ENCODE data around the gene NQO1. TPM values are rescaled to one million over a fixed set of nuclear protein-coding genes. Genes with fewer than 3 reads are reported as not detected.

NQO1 gene
- polyA plus RNA-seq, 4 donors, result 26.6 to 28.2 (median 27.7) TPM

GRCh38 chr16:69707920-69708683, 18.3 kb downstream of the NQO1 start:
- DNase-seq (ENCODE audit: low read depth in 4 of 4, low spot score in 3 of 4), result no peak

DNA sequence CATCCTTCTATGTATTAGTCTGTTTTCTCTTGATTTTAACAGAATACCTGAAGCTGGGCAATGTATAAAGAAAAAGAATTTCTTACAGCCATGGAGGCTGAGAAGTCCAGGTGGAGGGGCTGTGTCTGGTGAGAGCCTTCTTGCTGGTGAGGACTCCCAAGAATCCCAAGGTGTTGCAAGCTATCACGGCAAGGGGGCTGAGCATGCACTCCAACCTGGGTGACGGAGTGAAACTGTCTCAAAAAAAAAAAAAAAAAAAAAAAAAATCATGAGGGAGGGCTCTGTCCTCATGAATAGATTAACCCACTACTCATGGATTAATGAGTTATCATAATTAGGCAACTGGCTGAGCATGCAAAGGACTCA, 19.4 kb downstream of the NQO1 start:
- no peak for DNase-seq (ENCODE audit: low read depth in 4 of 4, low spot score in 3 of 4)

DNA sequence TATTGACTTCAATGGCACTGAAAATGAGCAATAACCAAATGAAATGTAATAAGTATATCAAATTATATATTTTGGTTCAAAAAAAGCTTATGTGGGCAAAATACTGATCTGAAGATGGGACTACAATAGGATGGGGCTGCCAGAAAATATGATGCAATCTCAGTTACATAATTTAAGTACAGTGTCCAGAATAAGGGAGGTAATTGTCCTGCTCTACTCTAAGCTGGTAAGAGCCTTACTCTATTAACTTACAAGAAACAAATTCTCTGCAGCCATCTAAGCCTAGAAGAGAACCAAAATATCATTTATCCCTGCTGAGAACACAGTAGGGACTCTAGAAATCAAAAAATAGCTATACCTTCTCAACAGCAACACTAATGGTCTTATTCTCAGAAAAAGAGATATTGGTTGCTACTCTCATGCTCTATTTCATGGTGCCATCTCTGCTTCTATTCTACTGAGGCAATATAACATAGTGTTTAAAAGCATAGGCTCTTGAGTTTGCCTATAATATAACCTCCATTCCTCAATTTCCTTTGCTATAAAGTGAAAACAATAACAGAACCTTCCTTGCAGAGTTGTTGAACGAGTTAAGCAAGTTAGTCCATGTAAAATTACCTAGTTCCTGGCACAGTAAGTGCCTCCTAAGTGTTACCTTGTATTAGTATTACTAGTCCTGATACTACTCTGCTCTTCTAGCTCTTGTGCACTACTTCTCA, 19.9 kb downstream of the NQO1 start:
- DNase-seq (ENCODE audit: low read depth in 4 of 4, low spot score in 3 of 4), result no peak

DNA sequence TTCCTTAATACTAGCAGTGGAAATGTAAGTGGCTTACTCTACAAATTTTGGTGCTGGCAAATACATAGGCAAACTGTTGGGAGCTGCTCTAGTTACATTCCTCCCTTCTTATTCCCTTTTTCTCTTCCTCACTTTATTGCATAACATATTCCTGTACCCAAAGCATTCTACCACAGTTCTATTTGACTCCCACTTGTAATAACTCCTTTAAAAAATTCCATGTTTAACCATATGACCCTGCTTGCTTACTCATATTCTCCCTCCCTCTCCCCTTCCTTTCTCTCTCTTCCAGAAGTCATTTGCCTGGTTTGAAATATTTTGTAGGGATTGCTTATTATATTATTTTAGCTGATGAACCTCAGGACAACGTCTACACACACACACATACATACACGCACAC, 22.7 kb downstream of the NQO1 start:
- DNase-seq (ENCODE audit: low read depth in 4 of 4, low spot score in 3 of 4), result no peak

- no peak for DNase-seq (ENCODE audit: low read depth in 4 of 4, low spot score in 3 of 4)
Measured at GRCh38 chr16:69701866-69702265, 24.5 kb downstream of the NQO1 start.

DNA sequence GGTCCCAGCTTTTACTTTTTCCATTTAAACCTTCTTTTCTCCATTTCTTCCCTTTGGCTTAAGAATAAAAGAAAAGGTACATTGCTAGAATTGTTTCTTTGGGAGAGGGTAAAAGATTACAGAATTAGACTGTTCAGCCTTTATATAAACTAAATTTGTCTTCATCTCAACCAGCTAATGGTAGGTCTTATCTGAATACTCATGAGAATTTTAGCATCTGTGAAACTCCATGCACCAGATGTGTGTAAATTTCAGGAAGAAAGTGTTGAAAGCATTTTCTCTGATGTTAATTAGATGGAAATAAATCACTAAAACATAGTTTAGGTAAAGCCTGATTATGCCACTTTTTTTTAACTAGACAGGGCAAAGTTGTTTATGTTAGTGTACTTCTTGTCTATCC, 24.9 kb downstream of the NQO1 start:
- no peak for DNase-seq (ENCODE audit: low read depth in 4 of 4, low spot score in 3 of 4)

DNA sequence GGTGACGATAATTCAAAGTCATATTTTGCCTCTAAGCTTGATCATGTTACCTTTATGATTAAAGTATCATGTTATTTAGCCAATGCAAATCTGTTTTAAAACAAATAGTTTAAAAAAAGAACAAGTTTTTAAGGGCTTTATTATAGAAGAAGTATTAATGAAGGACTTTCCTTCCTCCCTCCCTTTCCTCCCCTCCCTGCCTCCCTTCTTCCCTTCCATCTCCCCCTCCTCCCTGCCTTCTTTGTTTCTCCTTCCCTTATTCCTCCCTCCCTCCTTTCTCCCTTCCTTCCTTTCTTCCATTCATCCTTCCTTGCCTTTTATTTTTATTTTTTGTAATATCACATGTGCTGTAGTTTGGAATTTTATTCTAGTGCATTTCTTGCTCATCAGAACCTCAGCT, 26.4 kb downstream of the NQO1 start:
- DNase-seq (ENCODE audit: low read depth in 4 of 4, low spot score in 3 of 4), result no peak

DNA sequence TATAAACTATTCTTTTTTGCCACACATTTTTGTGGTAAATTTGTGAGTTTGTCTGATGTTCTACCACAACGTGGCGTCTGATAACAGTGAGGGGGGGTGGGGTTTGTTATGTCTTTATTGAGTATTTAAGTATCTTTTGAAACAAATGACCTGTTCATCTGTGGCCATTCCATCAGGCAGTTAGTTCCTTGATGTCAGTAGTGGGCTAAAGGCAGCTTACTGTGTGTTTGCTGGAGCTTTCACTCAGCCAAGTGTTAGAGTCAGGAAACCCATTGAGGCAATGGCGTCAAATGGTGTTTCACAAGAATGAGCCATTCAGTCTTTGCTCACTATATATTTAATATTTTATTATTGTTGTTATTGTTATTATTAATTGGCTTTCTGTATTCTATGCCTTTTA, 28.0 kb downstream of the NQO1 start:
- no peak for DNase-seq (ENCODE audit: low read depth in 4 of 4, low spot score in 3 of 4)

DNA sequence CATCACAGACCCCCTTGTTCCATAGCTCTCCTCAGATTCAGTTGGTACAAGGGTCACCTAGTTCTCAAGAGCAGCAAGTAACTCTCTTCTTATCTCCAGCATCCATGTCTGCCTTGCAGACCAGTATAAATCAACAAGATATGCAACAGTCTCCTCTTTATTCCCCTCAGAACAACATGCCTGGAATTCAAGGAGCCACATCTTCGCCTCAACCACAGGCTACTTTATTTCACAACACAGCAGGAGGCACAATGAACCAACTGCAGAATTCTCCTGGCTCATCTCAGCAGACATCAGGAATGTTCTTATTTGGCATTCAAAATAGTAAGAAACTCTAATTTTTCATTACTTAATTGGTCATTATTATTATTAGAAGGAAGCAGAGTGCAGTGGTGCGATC, 32.4 kb downstream of the NQO1 start:
- no peak for DNase-seq (ENCODE audit: low read depth in 4 of 4, low spot score in 3 of 4)

DNA sequence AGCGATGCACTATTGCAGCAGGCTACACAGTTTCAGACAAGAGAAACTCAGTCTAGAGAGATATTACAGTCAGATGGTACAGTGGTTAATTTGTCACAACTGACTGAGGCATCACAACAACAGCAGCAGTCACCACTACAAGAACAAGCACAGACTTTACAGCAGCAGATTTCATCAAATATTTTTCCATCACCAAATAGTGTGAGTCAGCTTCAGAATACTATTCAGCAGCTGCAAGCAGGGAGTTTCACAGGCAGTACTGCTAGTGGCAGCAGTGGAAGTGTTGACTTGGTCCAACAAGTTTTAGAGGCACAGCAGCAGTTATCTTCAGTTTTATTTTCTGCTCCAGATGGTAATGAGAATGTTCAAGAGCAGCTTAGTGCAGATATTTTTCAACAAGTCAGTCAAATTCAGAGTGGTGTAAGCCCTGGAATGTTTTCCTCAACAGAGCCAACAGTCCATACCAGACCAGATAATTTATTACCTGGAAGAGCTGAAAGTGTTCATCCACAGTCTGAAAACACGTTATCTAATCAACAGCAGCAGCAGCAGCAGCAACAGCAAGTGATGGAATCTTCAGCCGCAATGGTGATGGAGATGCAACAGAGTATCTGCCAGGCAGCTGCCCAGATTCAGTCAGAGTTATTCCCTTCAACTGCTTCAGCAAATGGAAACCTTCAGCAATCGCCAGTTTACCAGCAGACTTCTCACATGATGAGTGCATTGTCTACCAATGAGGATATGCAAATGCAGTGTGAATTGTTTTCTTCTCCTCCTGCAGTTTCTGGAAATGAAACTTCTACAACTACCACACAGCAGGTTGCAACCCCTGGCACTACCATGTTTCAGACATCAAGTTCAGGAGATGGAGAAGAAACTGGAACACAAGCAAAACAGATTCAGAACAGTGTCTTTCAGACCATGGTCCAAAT, 34.1 kb downstream of the NQO1 start:
- DNase-seq (ENCODE audit: low read depth in 4 of 4, low spot score in 3 of 4), result no peak

DNA sequence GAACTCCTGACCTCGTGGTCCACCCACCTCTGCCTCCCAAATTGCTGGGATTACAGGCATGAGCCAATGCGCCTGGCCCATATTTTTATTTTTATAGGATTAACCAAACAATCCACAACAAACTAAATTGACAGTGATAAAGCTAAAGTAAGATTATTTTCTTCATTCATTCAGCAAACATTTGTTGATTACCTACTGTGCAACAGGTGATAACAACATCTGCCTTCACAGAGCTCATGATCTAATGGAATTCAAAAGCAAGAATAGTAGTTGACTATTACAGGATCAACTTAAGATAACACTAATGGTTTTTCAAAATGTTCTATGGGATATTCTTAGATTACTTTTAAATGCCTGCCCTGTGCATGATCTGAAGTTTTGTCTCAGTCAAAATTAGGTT, 37.8 kb downstream of the NQO1 start:
- DNase-seq (ENCODE audit: low read depth in 4 of 4, low spot score in 3 of 4), result no peak

DNA sequence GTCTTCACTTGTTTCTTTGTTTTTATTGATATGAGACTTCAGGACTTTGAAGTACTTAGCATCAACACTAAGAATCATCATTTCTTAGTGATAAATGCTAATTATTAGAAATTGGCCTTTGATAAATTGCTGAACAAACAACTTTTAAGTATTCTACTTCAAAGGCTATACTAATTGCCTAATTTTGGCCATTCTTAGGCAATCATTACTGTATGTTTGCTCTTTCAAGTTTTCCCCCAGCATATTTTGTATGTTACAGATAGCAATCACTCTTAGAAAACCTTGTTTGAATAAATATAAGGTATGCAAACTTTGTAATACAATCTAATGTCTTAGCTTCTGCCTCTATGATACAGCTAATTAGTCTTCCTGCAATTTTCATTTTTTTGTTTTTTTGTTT, 46.0 kb downstream of the NQO1 start:
- DNase-seq (ENCODE audit: low read depth in 4 of 4, low spot score in 3 of 4), result no peak

- no peak for DNase-seq (ENCODE audit: low read depth in 4 of 4, low spot score in 3 of 4)
Measured at GRCh38 chr16:69672998-69673713, 53.2 kb downstream of the NQO1 start.

GRCh38 chr16:69672315-69672997, 53.9 kb downstream of the NQO1 start:
- no peak for DNase-seq (ENCODE audit: low read depth in 4 of 4, low spot score in 3 of 4)

- no peak for DNase-seq (ENCODE audit: low read depth in 4 of 4, low spot score in 3 of 4)
Measured at GRCh38 chr16:69669577-69669976, 56.8 kb downstream of the NQO1 start.

- no peak for DNase-seq (ENCODE audit: low read depth in 4 of 4, low spot score in 3 of 4)
Measured at GRCh38 chr16:69663846-69664245, 62.5 kb downstream of the NQO1 start.

DNA sequence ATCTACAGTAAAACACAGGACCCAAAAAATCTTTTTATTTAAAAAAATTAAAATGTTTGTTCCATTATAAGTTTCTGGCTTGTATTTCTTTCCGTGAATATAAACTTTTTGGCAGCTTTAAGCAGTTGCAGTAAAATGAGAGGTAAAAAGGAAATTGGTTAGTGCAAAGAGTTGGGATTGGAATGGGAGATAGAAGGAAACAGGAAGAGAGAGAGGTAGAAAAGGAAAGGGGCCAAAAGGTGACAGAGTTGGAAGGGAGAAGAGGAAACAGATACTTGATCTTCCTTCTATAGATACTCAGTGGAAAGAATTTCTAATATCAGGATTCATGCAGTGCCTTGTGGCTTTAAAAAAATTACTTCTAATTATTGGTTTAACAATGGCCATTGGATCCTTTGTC, 63.5 kb downstream of the NQO1 start:
- DNase-seq (ENCODE audit: low read depth in 4 of 4, low spot score in 3 of 4), result no peak

DNA sequence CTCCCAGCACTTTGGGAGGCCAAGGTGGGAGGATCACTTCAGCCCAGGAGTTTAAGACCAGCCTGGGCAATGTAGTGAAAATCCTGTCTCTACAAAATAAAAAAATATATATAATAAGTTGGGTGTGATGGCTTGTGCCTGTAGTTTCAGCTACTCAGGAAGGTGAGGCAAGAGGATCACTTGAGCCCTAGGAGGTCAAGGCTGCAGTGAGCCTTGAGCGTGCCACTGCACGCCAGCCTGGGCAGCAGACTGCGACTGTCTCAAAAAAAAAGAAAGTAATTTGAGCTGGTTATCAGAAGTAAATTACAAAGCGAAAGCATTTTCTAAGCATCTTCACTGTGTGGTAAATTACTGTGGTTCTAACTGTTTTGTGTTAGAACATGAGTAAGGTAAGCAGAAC, 66.2 kb downstream of the NQO1 start:
- DNase-seq (ENCODE audit: low read depth in 4 of 4, low spot score in 3 of 4), result no peak
